Measurements from ENCODE around the gene RHBG.

Gene RHBG

DNA sequence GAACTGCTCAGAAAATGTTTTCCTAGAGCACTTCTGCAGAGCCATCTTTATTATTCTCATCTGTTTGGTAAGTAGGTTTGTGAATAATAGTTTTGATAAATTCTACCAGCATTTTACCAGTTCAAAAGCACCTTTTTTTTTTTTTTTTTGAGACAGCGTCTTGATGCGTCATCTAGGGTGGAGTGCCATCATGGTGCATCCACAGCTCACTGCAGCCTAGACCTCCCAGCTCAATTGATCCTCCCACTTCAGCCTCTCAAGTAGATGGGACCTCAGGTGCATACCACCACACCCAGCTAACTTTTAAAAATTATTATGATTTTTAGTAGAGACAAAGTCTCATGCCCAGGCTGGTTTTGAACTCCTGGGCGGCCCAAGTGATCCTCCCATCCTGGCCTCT, 9.8 kb upstream of the RHBG start:
- Histone ChIP-seq H3K4me3 (ENCODE audit: low read depth in 1 of 2, low read length in 2 of 2) (no peak overlapping the region), H3K4me2 (ENCODE audit: insufficient read depth, low read length) (no peak overlapping the region), H3K4me1 (ENCODE audit: insufficient read depth, low read length) (peaks cover 7% of the 10 kb centered on the region; the same call in 1 of the 2 replicates), H4K20me1 (ENCODE audit: insufficient read depth, low read length) (no peaks in the 10 kb centered on the region), H3K79me2 (ENCODE audit: insufficient read depth, low read length) (no peaks in the 10 kb centered on the region), H3K9me3 (ENCODE audit: insufficient read depth, low read length, severe bottlenecking) (no peaks in the 10 kb centered on the region), H3K36me3 (ENCODE audit: insufficient read depth, low read length) (no peaks in the 10 kb centered on the region), H3K27me3 (ENCODE audit: insufficient read depth, low read length, poor library complexity) (peaks cover 24% of the 10 kb centered on the region), H3K27ac (ENCODE audit: low read length) (no peak overlapping the region), H2AFZ (ENCODE audit: low read depth, low read length) (no peak overlapping the region), H3K9ac (ENCODE audit: low read depth, low read length) (no peak overlapping the region)
- no peak for DNase-seq
- ATAC-seq (ENCODE audit: insufficient read depth, low read depth) = no peak
- TF ChIP-seq, protein P1, sequence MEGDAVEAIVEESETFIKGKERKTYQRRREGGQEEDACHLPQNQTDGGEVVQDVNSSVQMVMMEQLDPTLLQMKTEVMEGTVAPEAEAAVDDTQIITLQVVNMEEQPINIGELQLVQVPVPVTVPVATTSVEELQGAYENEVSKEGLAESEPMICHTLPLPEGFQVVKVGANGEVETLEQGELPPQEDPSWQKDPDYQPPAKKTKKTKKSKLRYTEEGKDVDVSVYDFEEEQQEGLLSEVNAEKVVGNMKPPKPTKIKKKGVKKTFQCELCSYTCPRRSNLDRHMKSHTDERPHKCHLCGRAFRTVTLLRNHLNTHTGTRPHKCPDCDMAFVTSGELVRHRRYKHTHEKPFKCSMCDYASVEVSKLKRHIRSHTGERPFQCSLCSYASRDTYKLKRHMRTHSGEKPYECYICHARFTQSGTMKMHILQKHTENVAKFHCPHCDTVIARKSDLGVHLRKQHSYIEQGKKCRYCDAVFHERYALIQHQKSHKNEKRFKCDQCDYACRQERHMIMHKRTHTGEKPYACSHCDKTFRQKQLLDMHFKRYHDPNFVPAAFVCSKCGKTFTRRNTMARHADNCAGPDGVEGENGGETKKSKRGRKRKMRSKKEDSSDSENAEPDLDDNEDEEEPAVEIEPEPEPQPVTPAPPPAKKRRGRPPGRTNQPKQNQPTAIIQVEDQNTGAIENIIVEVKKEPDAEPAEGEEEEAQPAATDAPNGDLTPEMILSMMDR (IDR thresholded peaks at IDR 0.05; ENCODE audit: borderline replicate concordance, extremely low read depth, low read length, poor library complexity, severe bottlenecking) = no peak
- TF ChIP-seq EZH2 (IDR thresholded peaks at IDR 0.05; ENCODE audit: borderline replicate concordance, low read depth, low read length, severe bottlenecking) = no peak

GRCh38 chr1:156359973-156360372, 9.0 kb upstream of the RHBG start:
- ATAC-seq (ENCODE audit: insufficient read depth, low read depth) = no peak
- H4K20me1 ChIP-seq (ENCODE audit: insufficient read depth, low read length) = no peaks in the 10 kb centered on the region
- no peak overlapping the region for H2AFZ ChIP-seq (ENCODE audit: low read depth, low read length)
- H3K4me1 ChIP-seq (ENCODE audit: insufficient read depth, low read length) = peaks cover 7% of the 10 kb centered on the region; the same call in 1 of the 2 replicates
- no peak overlapping the region for H3K27ac ChIP-seq (ENCODE audit: low read length)
- H3K4me3 ChIP-seq (ENCODE audit: low read depth in 1 of 2, low read length in 2 of 2) = no peak overlapping the region
- no peaks in the 10 kb centered on the region for H3K79me2 ChIP-seq (ENCODE audit: insufficient read depth, low read length)
- H3K9ac ChIP-seq (ENCODE audit: low read depth, low read length) = no peak overlapping the region
- H3K9me3 ChIP-seq (ENCODE audit: insufficient read depth, low read length, severe bottlenecking) = no peaks in the 10 kb centered on the region
- no peak for DNase-seq
- no peak for TF ChIP-seq EZH2 (IDR thresholded peaks at IDR 0.05; ENCODE audit: borderline replicate concordance, low read depth, low read length, severe bottlenecking)
- TF ChIP-seq, protein P1 (IDR thresholded peaks at IDR 0.05; ENCODE audit: borderline replicate concordance, extremely low read depth, low read length, poor library complexity, severe bottlenecking) = peak; percentile 28
- no peaks in the 10 kb centered on the region for H3K36me3 ChIP-seq (ENCODE audit: insufficient read depth, low read length)
- H3K4me2 ChIP-seq (ENCODE audit: insufficient read depth, low read length) = no peak overlapping the region
- peaks cover 28% of the 10 kb centered on the region for H3K27me3 ChIP-seq (ENCODE audit: insufficient read depth, low read length, poor library complexity)

DNA sequence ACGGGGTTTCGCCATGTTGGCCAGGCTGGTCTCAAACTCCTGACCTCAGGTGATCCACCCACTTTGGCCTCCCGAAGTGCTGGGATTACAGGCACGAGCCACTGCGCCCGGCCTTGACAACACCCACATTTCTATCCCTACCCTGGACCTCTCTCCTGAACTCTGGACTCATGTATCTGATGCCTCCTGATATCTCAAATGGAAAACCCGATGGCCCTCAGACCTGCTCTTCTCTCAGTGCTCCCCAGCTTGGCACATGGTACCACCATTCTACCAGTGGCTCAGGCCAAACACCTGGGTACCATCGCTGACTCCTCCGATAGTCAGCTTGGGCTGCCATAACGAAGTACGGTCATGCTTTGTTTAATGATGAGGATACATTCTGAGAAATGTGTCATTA, 8.5 kb upstream of the RHBG start:
- Histone ChIP-seq H4K20me1 (ENCODE audit: insufficient read depth, low read length) (no peaks in the 10 kb centered on the region), H3K4me3 (ENCODE audit: low read depth in 1 of 2, low read length in 2 of 2) (no peak overlapping the region), H3K9ac (ENCODE audit: low read depth, low read length) (no peak overlapping the region), H3K27me3 (ENCODE audit: insufficient read depth, low read length, poor library complexity) (peaks cover 28% of the 10 kb centered on the region), H3K79me2 (ENCODE audit: insufficient read depth, low read length) (no peaks in the 10 kb centered on the region), H3K4me1 (ENCODE audit: insufficient read depth, low read length) (peaks cover 7% of the 10 kb centered on the region; the same call in 1 of the 2 replicates), H3K4me2 (ENCODE audit: insufficient read depth, low read length) (no peak overlapping the region), H3K36me3 (ENCODE audit: insufficient read depth, low read length) (no peaks in the 10 kb centered on the region), H3K9me3 (ENCODE audit: insufficient read depth, low read length, severe bottlenecking) (no peaks in the 10 kb centered on the region), H3K27ac (ENCODE audit: low read length) (no peak overlapping the region), H2AFZ (ENCODE audit: low read depth, low read length) (no peak overlapping the region)
- TF ChIP-seq, protein P1 (IDR thresholded peaks at IDR 0.05; ENCODE audit: borderline replicate concordance, extremely low read depth, low read length, poor library complexity, severe bottlenecking) = no peak
- no peak for TF ChIP-seq EZH2 (IDR thresholded peaks at IDR 0.05; ENCODE audit: borderline replicate concordance, low read depth, low read length, severe bottlenecking)
- DNase-seq = no peak
- ATAC-seq (ENCODE audit: insufficient read depth, low read depth) = no peak

DNA sequence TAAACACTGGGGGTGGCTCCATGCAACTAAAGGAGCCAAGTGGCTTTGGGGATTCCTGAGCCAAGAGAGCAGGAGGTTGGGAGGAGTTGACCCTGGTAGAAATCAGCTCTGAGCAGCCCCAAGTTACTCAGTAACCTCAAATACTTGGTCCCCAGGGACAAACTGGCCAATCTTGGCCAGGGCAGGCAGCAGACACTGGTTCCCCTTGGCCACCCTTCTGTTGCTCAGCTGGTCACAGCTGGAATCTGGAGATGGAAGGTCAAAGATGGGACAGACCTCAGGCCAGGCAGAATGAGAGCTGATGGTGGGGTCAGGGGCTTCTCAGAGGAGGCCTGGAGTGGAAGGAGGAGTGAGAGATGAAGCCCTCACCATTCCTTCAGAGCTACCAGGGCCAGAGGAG, 3.3 kb upstream of the RHBG start:
- Histone ChIP-seq H3K4me3 (ENCODE audit: low read depth in 1 of 2, low read length in 2 of 2) (no peak overlapping the region), H3K36me3 (ENCODE audit: insufficient read depth, low read length) (no peaks in the 10 kb centered on the region), H3K4me1 (ENCODE audit: insufficient read depth, low read length) (no peaks in the 10 kb centered on the region), H3K9me3 (ENCODE audit: insufficient read depth, low read length, severe bottlenecking) (no peaks in the 10 kb centered on the region), H3K27me3 (ENCODE audit: insufficient read depth, low read length, poor library complexity) (peaks cover 5% of the 10 kb centered on the region), H4K20me1 (ENCODE audit: insufficient read depth, low read length) (no peaks in the 10 kb centered on the region), H3K9ac (ENCODE audit: low read depth, low read length) (no peak overlapping the region), H3K27ac (ENCODE audit: low read length) (no peak overlapping the region), H2AFZ (ENCODE audit: low read depth, low read length) (no peak overlapping the region), H3K4me2 (ENCODE audit: insufficient read depth, low read length) (no peak overlapping the region), H3K79me2 (ENCODE audit: insufficient read depth, low read length) (no peaks in the 10 kb centered on the region)
- TF ChIP-seq, protein P1 (IDR thresholded peaks at IDR 0.05; ENCODE audit: borderline replicate concordance, extremely low read depth, low read length, poor library complexity, severe bottlenecking) = no peak
- no peak for TF ChIP-seq EZH2 (IDR thresholded peaks at IDR 0.05; ENCODE audit: borderline replicate concordance, low read depth, low read length, severe bottlenecking)
- DNase-seq (no peak), ATAC-seq (ENCODE audit: insufficient read depth, low read depth) (no peak)
